ENCODE results near the gene NTM. TPM values are rescaled to one million over a fixed set of nuclear protein-coding genes. Genes with fewer than 3 reads are reported as not detected.
A peak's percentile ranks its signal among the peaks of the same experiment; 100 is the strongest.

NTM gene
- total RNA-seq, 1 experiment from 2014 or later, result 16.4 TPM

GRCh38 chr11:132245403-132246385 lies 875.3 kb downstream of the NTM start:
- ChIA-PET POLR2A (no interaction called here), CTCF (interaction anchor here (1.2 kb wide), 1 partner anchor 33 kb away, joined by 3 read pairs; no protein-coding TSS in a partner anchor)
- no peak overlapping the region for H3K4me3 Mint-ChIP-seq
- H3K36me3 Mint-ChIP-seq, result peaks cover 3% of the 10 kb centered on the region; the same call in 1 of the 2 replicates
- H3K4me1 Mint-ChIP-seq, result peaks cover 34% of the 10 kb centered on the region
- peaks cover 9% of the 10 kb centered on the region for H3K9me3 Mint-ChIP-seq
- TF ChIP-seq E2F4 (CRISPR knock-in tag; IDR thresholded peaks at IDR 0.05; ENCODE audit: borderline replicate concordance, low read depth) (no peak), ZNF121 (CRISPR knock-in tag; IDR thresholded peaks at IDR 0.05) (no peak), EMX1 (CRISPR knock-in tag; IDR thresholded peaks at IDR 0.05) (no peak), PREB (CRISPR knock-in tag; IDR thresholded peaks at IDR 0.05; ENCODE audit: borderline replicate concordance) (no peak), ZSCAN18 (CRISPR knock-in tag; IDR thresholded peaks at IDR 0.05) (no peak), ZNF138 (CRISPR knock-in tag; conservative IDR thresholded peaks at IDR 0.05) (no peak), FOXP4 (CRISPR knock-in tag; IDR thresholded peaks at IDR 0.05) (no peak), ZNF396 (CRISPR knock-in tag; IDR thresholded peaks at IDR 0.05; ENCODE audit: borderline replicate concordance) (no peak), ZNF532 (CRISPR knock-in tag; IDR thresholded peaks at IDR 0.05; ENCODE audit: borderline replicate concordance) (no peak), ZNF317 (CRISPR knock-in tag; IDR thresholded peaks at IDR 0.05; ENCODE audit: borderline replicate concordance, low read depth) (no peak), MYBL2 (CRISPR knock-in tag; IDR thresholded peaks at IDR 0.05) (no peak), NR1H2 (CRISPR knock-in tag; IDR thresholded peaks at IDR 0.05) (no peak)
- H3K27me3 Mint-ChIP-seq (ENCODE audit: low read depth), result no peaks in the 10 kb centered on the region
- H3K27ac Mint-ChIP-seq, result no peak overlapping the region; the same call in 1 of the 2 replicates
- DNase-seq (ENCODE audit: low spot score), result no peak
- peak; percentile 64 for ATAC-seq

- DNase-seq (ENCODE audit: low spot score) (no peak), ATAC-seq (no peak)
- TF ChIP-seq GTF2I (CRISPR knock-in tag; conservative IDR thresholded peaks at IDR 0.05) (no peak), JUN (CRISPR knock-in tag; IDR thresholded peaks at IDR 0.05) (no peak), RORB (CRISPR knock-in tag; IDR thresholded peaks at IDR 0.05) (no peak), SMAD3 (CRISPR knock-in tag; IDR thresholded peaks at IDR 0.05; ENCODE audit: borderline replicate concordance) (no peak), ZNF138 (CRISPR knock-in tag; conservative IDR thresholded peaks at IDR 0.05) (no peak), E2F4 (CRISPR knock-in tag; IDR thresholded peaks at IDR 0.05; ENCODE audit: borderline replicate concordance, low read depth) (no peak), E2F1 (CRISPR knock-in tag; IDR thresholded peaks at IDR 0.05) (no peak)
- POLR2A ChIA-PET, result no interaction called here
- no peaks in the 10 kb centered on the region for H3K27me3 Mint-ChIP-seq (ENCODE audit: low read depth)
- peaks cover 5% of the 10 kb centered on the region; the same call in 1 of the 2 replicates for H3K36me3 Mint-ChIP-seq
- H3K9me3 Mint-ChIP-seq, result peaks cover 12% of the 10 kb centered on the region
- CTCF ChIA-PET, result no interaction called here
- peaks cover 13% of the 10 kb centered on the region for H3K4me1 Mint-ChIP-seq
- H3K4me3 Mint-ChIP-seq, result no peak overlapping the region
- H3K27ac Mint-ChIP-seq, result no peak overlapping the region
Observed at GRCh38 chr11:132248580-132248979, 878.2 kb downstream of the NTM start.
